Measurements from ENCODE around the gene YIPF2. TPM values are rescaled to one million over a fixed set of nuclear protein-coding genes. Genes with fewer than 3 reads are reported as not detected.
A peak's percentile ranks its signal among the peaks of the same experiment; 100 is the strongest.

The YIPF2 gene
- 10 to 100 TPM; 55.6 to 62.6 TPM for total RNA-seq
- 32.0 TPM for polyA plus RNA-seq (2013, experiment 1 of 2)
- 34.9 TPM for polyA plus RNA-seq (2013, experiment 2 of 2)
- long read RNA-seq, experiment 1, transcript YIPF2-204 (10 exons, 1,550 nt), result major isoform, 9 of 22 reads
- long read RNA-seq, experiment 1, partial matches to known transcripts, result 5 of 22 reads
- long read RNA-seq, experiment 1, other reads (novel, unspliced or antisense), result 6 of 22 reads
- long read RNA-seq, experiment 2, transcript YIPF2-204 (10 exons, 1,550 nt), result major isoform, 54 of 84 reads
- long read RNA-seq, experiment 2, transcript YIPF2-201 (10 exons, 2,087 nt), result minor isoform, 10 of 84 reads
- long read RNA-seq, experiment 2, partial matches to known transcripts, result 5 of 84 reads
- long read RNA-seq, experiment 2, other reads (novel, unspliced or antisense), result 15 of 84 reads
- long read RNA-seq, experiment 3, transcript YIPF2-201 (10 exons, 2,087 nt), result minor isoform, 16 of 111 reads
- long read RNA-seq, experiment 3, transcript YIPF2-204 (10 exons, 1,550 nt), result major isoform, 68 of 111 reads
- long read RNA-seq, experiment 3, partial matches to known transcripts, result 7 of 111 reads
- long read RNA-seq, experiment 3, other reads (novel, unspliced or antisense), result 20 of 111 reads
- long read RNA-seq, experiment 4, transcript YIPF2-201 (10 exons, 2,087 nt), result minor isoform, 11 of 45 reads
- long read RNA-seq, experiment 4, transcript YIPF2-204 (10 exons, 1,550 nt), result major isoform, 27 of 45 reads
- long read RNA-seq, experiment 4, partial matches to known transcripts, result 3 of 45 reads
- long read RNA-seq, experiment 4, other reads (novel, unspliced or antisense), result 3 of 45 reads

DNA sequence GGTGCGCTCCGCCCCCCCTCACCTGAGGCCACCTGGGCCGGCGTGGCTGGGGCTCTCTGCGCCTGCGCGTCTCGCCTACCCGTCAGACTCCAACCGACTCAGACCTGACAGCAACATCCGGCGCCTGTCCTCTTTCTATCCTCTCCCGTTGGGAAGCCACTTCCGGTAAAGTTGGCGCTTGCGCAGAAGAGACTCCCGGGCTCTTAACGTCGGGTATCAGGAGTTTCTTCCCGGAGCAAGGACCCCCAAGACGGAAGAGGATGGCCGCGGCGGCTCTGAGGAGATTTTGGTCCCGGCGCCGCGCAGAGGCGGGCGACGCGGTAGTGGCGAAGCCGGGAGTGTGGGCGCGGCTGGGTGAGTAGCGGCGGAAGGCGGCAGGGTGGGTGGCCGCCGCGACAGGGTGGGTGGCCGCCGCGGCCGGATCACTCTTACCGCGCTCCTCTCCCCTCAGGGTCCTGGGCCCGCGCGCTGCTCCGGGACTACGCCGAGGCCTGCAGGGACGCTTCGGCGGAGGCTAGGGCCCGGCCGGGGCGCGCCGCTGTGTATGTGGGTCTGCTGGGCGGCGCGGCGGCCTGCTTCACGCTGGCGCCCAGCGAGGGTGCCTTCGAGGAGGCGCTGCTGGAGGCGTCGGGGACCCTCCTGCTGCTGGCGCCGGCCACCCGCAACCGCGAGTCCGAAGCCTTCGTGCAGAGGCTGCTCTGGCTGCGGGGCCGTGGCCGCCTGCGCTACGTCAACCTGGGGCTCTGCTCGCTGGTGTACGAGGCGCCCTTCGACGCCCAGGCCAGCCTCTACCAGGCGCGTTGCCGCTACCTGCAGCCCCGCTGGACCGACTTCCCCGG lies at the start of gene YIPF2, which contains the start of gene TIMM29:
TSS of gene YIPF2 (minus strand) at position 77 of the 839 bp plus-strand sequence. CDS start 229 bp downstream, outside the sequence.
TSS of gene TIMM29 (plus strand) at position 249 of the 839 bp plus-strand sequence. CDS start at position 261, 12 bp downstream.
- peak within 1 kb of the TSS; percentile 57 for H3K27ac ChIP-seq (ENCODE audit: low read depth, low read length)

GRCh38 chr19:10977742-10978092 lies 49.3 kb upstream of the YIPF2 start:
- no peaks in the 10 kb centered on the region for H3K4me1 ChIP-seq (ENCODE audit: control insufficient read depth, insufficient read depth, low read length)
- no peak overlapping the region for H3K4me3 ChIP-seq (ENCODE audit: low read length)
- Mint-ChIP-seq H3K27ac (peak overlapping the region; percentile 42), H3K4me1 (peaks cover 21% of the 10 kb centered on the region), H3K9me3 (no peaks in the 10 kb centered on the region), H3K27me3 (ENCODE audit: insufficient read depth) (no peaks in the 10 kb centered on the region), H3K36me3 (ENCODE audit: low read depth) (peaks cover 42% of the 10 kb centered on the region), H3K4me3 (no peak overlapping the region)
- no peak for DNase-seq
- H3K27me3 ChIP-seq (ENCODE audit: control insufficient read depth, insufficient read depth, low read length, poor library complexity, severe bottlenecking), result no peaks in the 10 kb centered on the region
- H3K9me3 ChIP-seq (ENCODE audit: control insufficient read depth, low read length), result no peaks in the 10 kb centered on the region
- no peak overlapping the region for H3K9ac ChIP-seq (ENCODE audit: extremely low read depth, low read length, poor library complexity, severe bottlenecking)
- H3K27ac ChIP-seq (ENCODE audit: low read depth, low read length), result no peak overlapping the region
- no peak for TF ChIP-seq CTCF (conservative IDR thresholded peaks at IDR 0.05)
- H3K36me3 ChIP-seq (ENCODE audit: control insufficient read depth, insufficient read depth, low read length), result peaks cover 41% of the 10 kb centered on the region
- WGBS, 2 experiments (ENCODE audit: insufficient coverage in 1 of 2, insufficient read length in 1 of 2), result 95% methylated on average over 5 of the region's 5 CpGs; no CpG with 5 or more reads in 1 of the 2 experiments

More for the DNA sequence above, at the start of gene YIPF2, which contains the start of gene TIMM29:
- Histone ChIP-seq H3K9me3 (ENCODE audit: control insufficient read depth, low read length) (no peaks in the 10 kb centered on the region), H3K9ac (ENCODE audit: extremely low read depth, low read length, poor library complexity, severe bottlenecking) (peak within 1 kb of the TSS; percentile 69), H3K4me3 (ENCODE audit: low read length) (peak within 1 kb of the TSS; percentile 85), H3K36me3 (ENCODE audit: control insufficient read depth, insufficient read depth, low read length) (peaks cover 34% of the 10 kb centered on the region), H3K4me1 (ENCODE audit: control insufficient read depth, insufficient read depth, low read length) (peaks cover 4% of the 10 kb centered on the region), H3K27me3 (ENCODE audit: control insufficient read depth, insufficient read depth, low read length, poor library complexity, severe bottlenecking) (no peaks in the 10 kb centered on the region)
- Mint-ChIP-seq H3K4me1 (no peaks in the 10 kb centered on the region), H3K4me3 (peak within 1 kb of the TSS; percentile 86), H3K9me3 (no peaks in the 10 kb centered on the region), H3K36me3 (ENCODE audit: low read depth) (peaks cover 30% of the 10 kb centered on the region), H3K27me3 (ENCODE audit: insufficient read depth) (no peaks in the 10 kb centered on the region), H3K27ac (peak within 1 kb of the TSS; percentile 81)
- DNase-seq, result peak; percentile 99
- TF ChIP-seq CTCF (conservative IDR thresholded peaks at IDR 0.05), result no peak
- 0 to 1% methylated on average over 46 to 96 of the region's 96 CpGs for WGBS, 2 experiments (ENCODE audit: insufficient coverage in 1 of 2, insufficient read length in 1 of 2)
